HL-60 (cell line): ENCODE results near the gene CLCA1.

ENCODE experiments used
- POLR2AphosphoS5 ChIP-seq: IDR thresholded peaks from 2 replicates; pipeline ENCODE4 v1.6.1; 2012; ENCODE audit warnings: low read depth
- REST ChIP-seq: IDR thresholded peaks from 2 replicates; pipeline ENCODE4 v1.6.1; 2012; ENCODE audit warnings: low read depth; ENCODE audit not compliant: insufficient replicate concordance
- TF ChIP-seq, protein P1 (sequence below): IDR thresholded peaks from one replicate; pipeline ENCODE4 v1.5.1; 2011; ENCODE audit warnings: low read length, control low read depth, inconsistent platforms; ENCODE audit not compliant: insufficient read depth

- TF ChIP-seq, protein P1, sequence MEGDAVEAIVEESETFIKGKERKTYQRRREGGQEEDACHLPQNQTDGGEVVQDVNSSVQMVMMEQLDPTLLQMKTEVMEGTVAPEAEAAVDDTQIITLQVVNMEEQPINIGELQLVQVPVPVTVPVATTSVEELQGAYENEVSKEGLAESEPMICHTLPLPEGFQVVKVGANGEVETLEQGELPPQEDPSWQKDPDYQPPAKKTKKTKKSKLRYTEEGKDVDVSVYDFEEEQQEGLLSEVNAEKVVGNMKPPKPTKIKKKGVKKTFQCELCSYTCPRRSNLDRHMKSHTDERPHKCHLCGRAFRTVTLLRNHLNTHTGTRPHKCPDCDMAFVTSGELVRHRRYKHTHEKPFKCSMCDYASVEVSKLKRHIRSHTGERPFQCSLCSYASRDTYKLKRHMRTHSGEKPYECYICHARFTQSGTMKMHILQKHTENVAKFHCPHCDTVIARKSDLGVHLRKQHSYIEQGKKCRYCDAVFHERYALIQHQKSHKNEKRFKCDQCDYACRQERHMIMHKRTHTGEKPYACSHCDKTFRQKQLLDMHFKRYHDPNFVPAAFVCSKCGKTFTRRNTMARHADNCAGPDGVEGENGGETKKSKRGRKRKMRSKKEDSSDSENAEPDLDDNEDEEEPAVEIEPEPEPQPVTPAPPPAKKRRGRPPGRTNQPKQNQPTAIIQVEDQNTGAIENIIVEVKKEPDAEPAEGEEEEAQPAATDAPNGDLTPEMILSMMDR = no peak
- TF ChIP-seq POLR2AphosphoS5 (no peak), REST (no peak)
These were observed 3.9 kb upstream of the CLCA1 start for GRCh38 chr1:86464819-86465218.
